IMR-90 (cell line): ENCODE measurements around the gene GLIPR1. TPM values are rescaled to one million over a fixed set of nuclear protein-coding genes. Genes with fewer than 3 reads are reported as not detected.
"Not testable (repeated sequence)": the region's sequence is repeated elsewhere in the genome, so short reads cannot be mapped to it uniquely, and the experiment has no call there.

Source experiments
- ATAC-seq: fragments of 200-7000 bp; cut with Tn5 transposase; 2 replicates; pipeline ENCODE4 v1.9.1; 2020; ENCODE audit warnings: low read depth, mild to moderate bottlenecking, moderate library complexity
- BruUV-seq: library from RNA; stranded (reverse); fragments of 400-500 nt; replicated peaks from 2 replicates; lab custom pipeline; 2021; lab: Mats Ljungman, UMichigan
- CTCF ChIA-PET: fragments of 300-600 bp; formaldehyde crosslinking; extraction: SDS; loops from one replicate; lab custom pipeline; 2021; ENCODE audit warnings: antibody characterized with exemption; lab: Yijun Ruan, JAX
- POLR2A ChIA-PET: fragments of 300-600 bp; sonication (Branson Sonifier 250); formaldehyde crosslinking; loops from one replicate; lab custom pipeline; 2022; ENCODE audit warnings: antibody characterized with exemption; ENCODE audit not compliant: unreplicated experiment; lab: Charles Lee
- DNase-seq: peaks from one replicate; pipeline ENCODE4 v3.0.0; 2013
- H2AFZ ChIP-seq: replicated peaks from 2 replicates; pipeline ENCODE3; 2013; ENCODE audit warnings: low read length, mild to moderate bottlenecking; ENCODE audit not compliant: poor library complexity
- H2AK5ac ChIP-seq: 2 replicates; pipeline ENCODE4 v1.6.1; 2013; ENCODE audit warnings: low read depth, low read length, inconsistent platforms
- H2AK9ac ChIP-seq: replicated peaks from 2 replicates; pipeline ENCODE3; 2013; ENCODE audit warnings: mild to moderate bottlenecking, low read depth, low read length, moderate library complexity; ENCODE audit not compliant: poor library complexity
- H2BK120ac ChIP-seq: 2 replicates; pipeline ENCODE4 v1.6.1; 2013; ENCODE audit warnings: low read depth, low read length, inconsistent platforms
- H2BK15ac ChIP-seq: 3 replicates; pipeline ENCODE4 v1.6.1; 2013; ENCODE audit warnings: low read depth, low read length, inconsistent platforms
- H2BK20ac ChIP-seq: 2 replicates; pipeline ENCODE4 v1.6.1; 2013; ENCODE audit warnings: low read depth, mild to moderate bottlenecking, inconsistent platforms, low read length, moderate library complexity
- H2BK5ac ChIP-seq: 2 replicates; pipeline ENCODE4 v1.6.1; 2013; ENCODE audit warnings: mild to moderate bottlenecking, low read depth, low read length, inconsistent platforms; ENCODE audit not compliant: poor library complexity, severe bottlenecking
- H3K14ac ChIP-seq: replicated peaks from 2 replicates; pipeline ENCODE4 v1.6.1; 2013; ENCODE audit warnings: low read depth, low read length, inconsistent platforms
- H3K18ac ChIP-seq: 2 replicates; pipeline ENCODE4 v1.6.1; 2013; ENCODE audit warnings: low read depth, low read length, control low read depth
- H3K23ac ChIP-seq: 2 replicates; pipeline ENCODE4 v1.6.1; 2013; ENCODE audit warnings: low read depth, low read length, inconsistent platforms
- H3K27ac ChIP-seq: 2 replicates; pipeline ENCODE4 v1.5.1; 2013; ENCODE audit warnings: mild to moderate bottlenecking, control low read depth, low read length; ENCODE audit not compliant: insufficient read depth
- H3K27me3 ChIP-seq: 2 replicates; pipeline ENCODE4 v1.6.1; 2013; ENCODE audit warnings: low read length; ENCODE audit not compliant: control insufficient read depth, insufficient read depth
- H3K36me3 ChIP-seq: 2 replicates; pipeline ENCODE4 v1.6.1; 2013; ENCODE audit warnings: low read length, mixed read lengths; ENCODE audit not compliant: control insufficient read depth, insufficient read depth
- H3K4ac ChIP-seq: 2 replicates; pipeline ENCODE4 v1.6.1; 2013; ENCODE audit warnings: low read depth, low read length, inconsistent platforms
- H3K4me1 ChIP-seq: 2 replicates; pipeline ENCODE4 v1.6.1; 2013; ENCODE audit warnings: low read length, mixed read lengths; ENCODE audit not compliant: control insufficient read depth, insufficient read depth
- H3K4me2 ChIP-seq: 2 replicates; pipeline ENCODE4 v1.6.1; 2013; ENCODE audit warnings: low read depth, mild to moderate bottlenecking, control low read depth, low read length, moderate library complexity
- H3K4me3 ChIP-seq: 2 replicates; pipeline ENCODE4 v1.5.1; 2013; ENCODE audit warnings: low read depth, mild to moderate bottlenecking, control low read depth, low read length, moderate library complexity; ENCODE audit not compliant: insufficient read depth
- H3K56ac ChIP-seq: 2 replicates; pipeline ENCODE4 v1.6.1; 2013; ENCODE audit warnings: low read length, inconsistent platforms; ENCODE audit not compliant: insufficient read depth; ENCODE audit errors: extremely low read depth
- H3K79me1 ChIP-seq, 2 experiments: 2 replicates each; pipeline ENCODE4 v1.6.1; 2013; ENCODE audit warnings: low read length in 2 of 2, inconsistent platforms in 1 of 2, low read depth in 1 of 2
- H3K9ac ChIP-seq: 2 replicates; pipeline ENCODE4 v1.6.1; 2013; ENCODE audit warnings: low read depth, low read length, control low read depth
- H3K9me1 ChIP-seq: 2 replicates; pipeline ENCODE4 v1.6.1; 2013; ENCODE audit warnings: low read length, inconsistent platforms; ENCODE audit not compliant: insufficient read depth
- H3K9me3 ChIP-seq: 2 replicates; pipeline ENCODE4 v1.6.1; 2013; ENCODE audit warnings: low read length; ENCODE audit not compliant: control insufficient read depth, insufficient read depth
- H4K20me1 ChIP-seq: 2 replicates; pipeline ENCODE4 v1.6.1; 2013; ENCODE audit warnings: low read length, inconsistent platforms; ENCODE audit not compliant: insufficient read depth
- H4K5ac ChIP-seq: 2 replicates; pipeline ENCODE4 v1.6.1; 2013; ENCODE audit warnings: mild to moderate bottlenecking, low read depth, low read length, control low read depth
- H4K8ac ChIP-seq, 2 experiments: 2 replicates each; pipeline ENCODE4 v1.6.1; 2013; ENCODE audit warnings: low read depth in 2 of 2, low read length in 2 of 2, control low read depth in 1 of 2, inconsistent platforms in 1 of 2
- H4K91ac ChIP-seq: 2 replicates; pipeline ENCODE4 v1.6.1; 2013; ENCODE audit warnings: low read depth, low read length, inconsistent platforms; ENCODE audit not compliant: insufficient read depth
- NFE2L2 ChIP-seq: fragments of 150-350 bp; IDR thresholded peaks from 2 replicates; pipeline ENCODE4 v1.6.1; 2016; ENCODE audit warnings: low read depth, mild to moderate bottlenecking, low read length
- WGBS, 2 experiments: methylation state at CpG; one replicate each; pipeline versions ENCODE4 v1.1.5 to v1.1.7; 2013; ENCODE audit warnings: missing lambda C conversion rate in 2 of 2; ENCODE audit not compliant: insufficient read length in 1 of 2; ENCODE audit errors: extremely low coverage in 2 of 2; 5-methylcytosine and 5-hydroxymethylcytosine counted together
- dilution Hi-C: fragments of 300-500 bp; cut with HindIII; formaldehyde crosslinking; loops from one replicate; pipeline ENCODE4 v1.14.3; 2018; ENCODE audit warnings: low sequenced_read_pairs; ENCODE audit not compliant: unreplicated experiment
- in situ Hi-C: fragments of 300-500 bp; cut with MboI; formaldehyde crosslinking; loops from 3 replicates; pipeline ENCODE4 v1.14.3; 2019; ENCODE audit warnings: low sequenced_read_pairs, inconsistent platforms, mixed read lengths
- intact Hi-C: fragments of 100-400 bp; cut with micrococcal nuclease; formaldehyde crosslinking; loops from 2 replicates; pipeline ENCODE4 v1.10.0; 2022
- polyA plus RNA-seq, 3 experiments: library from polyadenylated mRNA; depleted of rRNA; stranded (reverse); fragments of >200 nt; gene quantifications; 2 replicates each; pipeline ENCODE4 v1.2.3, GENCODE V29; 2012; ENCODE audit warnings: low replicate concordance in 1 of 3
- total RNA-seq: library from RNA; depleted of rRNA; stranded (reverse); fragments of >200 nt; gene quantifications from 2 replicates; pipeline ENCODE4 v1.2.3, GENCODE V29; 2012
- TF ChIP-seq, protein P1 (sequence below): fragments of 150-350 bp; IDR thresholded peaks from 2 replicates; pipeline ENCODE4 v1.6.1; 2016; ENCODE audit warnings: low read depth, mild to moderate bottlenecking, low read length, moderate library complexity, borderline replicate concordance

GLIPR1 gene
- total and polyA plus RNA-seq, 2 of the 4 experiments (the other 2 are of a cell fraction) = 268 to 327 TPM

DNA sequence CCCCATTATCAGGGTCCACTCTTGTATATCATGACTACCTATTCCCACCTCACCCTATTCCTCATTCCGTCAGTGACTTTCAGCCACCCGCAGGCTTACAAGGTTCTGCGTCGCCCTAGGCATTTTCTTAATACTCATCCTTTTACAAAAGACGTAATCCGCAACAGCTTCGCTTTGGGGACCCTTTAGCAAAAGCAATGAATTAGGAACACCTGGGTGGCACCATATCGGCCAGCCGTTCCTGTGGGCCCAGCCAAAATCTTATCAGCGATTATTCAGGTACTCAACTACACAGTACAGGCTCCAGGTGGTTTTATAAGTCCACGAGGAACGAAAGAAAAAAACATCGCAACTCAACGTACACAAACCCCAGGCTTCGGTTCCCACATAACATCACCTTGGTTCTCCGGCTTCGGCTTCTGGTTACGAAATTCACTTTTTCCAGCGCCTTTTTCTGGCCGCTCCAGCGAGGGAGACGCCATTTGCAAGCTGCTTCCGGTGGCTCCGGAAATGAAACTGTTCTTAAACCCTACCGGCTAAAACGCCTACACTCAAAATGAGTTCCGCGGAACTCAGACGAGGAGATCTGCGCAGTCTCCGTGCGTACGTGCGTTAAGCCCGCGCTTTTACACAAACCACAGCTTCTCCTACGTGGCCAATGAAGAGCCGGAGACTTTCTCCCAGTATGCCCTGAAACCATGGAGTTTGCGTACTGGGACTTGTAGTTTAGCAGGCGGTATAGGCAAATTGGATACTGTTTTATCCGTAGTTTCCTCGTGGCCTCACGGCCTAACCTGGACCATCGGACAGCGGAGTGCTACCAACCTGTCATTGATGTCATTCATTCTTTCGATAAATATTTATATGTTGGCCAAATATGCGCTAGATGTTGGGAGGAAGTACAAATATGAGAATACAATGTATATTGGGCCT is 30.8 kb downstream of the GLIPR1 start, which contains the start of gene KRR1 (continued):
- TF ChIP-seq, protein P1, sequence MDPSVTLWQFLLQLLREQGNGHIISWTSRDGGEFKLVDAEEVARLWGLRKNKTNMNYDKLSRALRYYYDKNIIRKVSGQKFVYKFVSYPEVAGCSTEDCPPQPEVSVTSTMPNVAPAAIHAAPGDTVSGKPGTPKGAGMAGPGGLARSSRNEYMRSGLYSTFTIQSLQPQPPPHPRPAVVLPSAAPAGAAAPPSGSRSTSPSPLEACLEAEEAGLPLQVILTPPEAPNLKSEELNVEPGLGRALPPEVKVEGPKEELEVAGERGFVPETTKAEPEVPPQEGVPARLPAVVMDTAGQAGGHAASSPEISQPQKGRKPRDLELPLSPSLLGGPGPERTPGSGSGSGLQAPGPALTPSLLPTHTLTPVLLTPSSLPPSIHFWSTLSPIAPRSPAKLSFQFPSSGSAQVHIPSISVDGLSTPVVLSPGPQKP = no peak
- TF ChIP-seq NFE2L2 = peak; percentile 9; the same call in 1 of the 2 replicates

DNA sequence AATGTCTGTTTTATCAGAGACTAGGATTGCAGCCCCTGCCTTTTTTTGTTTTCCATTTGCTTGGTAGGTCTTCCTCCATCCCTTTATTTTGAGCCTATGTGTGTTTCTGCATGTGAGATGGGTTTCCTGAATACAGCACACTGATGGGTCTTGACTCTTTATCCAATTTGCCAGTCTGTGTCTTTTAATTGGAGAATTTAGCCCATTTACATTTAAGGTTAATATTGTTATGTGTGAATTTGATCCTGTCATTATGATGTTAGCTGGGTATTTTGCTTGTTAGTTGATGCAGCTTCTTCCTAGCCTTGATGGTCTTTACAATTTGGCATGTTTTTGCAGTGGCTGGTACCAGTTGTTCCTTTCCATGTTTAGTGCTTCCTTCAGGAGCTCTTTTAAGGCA is 40.7 kb downstream of the GLIPR1 start:
- H4K20me1 ChIP-seq, H3K18ac ChIP-seq, H2BK5ac ChIP-seq, BruUV-seq, DNase-seq, intact Hi-C loops, H4K91ac ChIP-seq, H3K27me3 ChIP-seq, H3K4me3 ChIP-seq, H2BK20ac ChIP-seq, H3K79me1 ChIP-seq, dilution Hi-C loops, H3K9ac ChIP-seq, H3K9me3 ChIP-seq, H2AK5ac ChIP-seq, H2AFZ ChIP-seq, H3K4me1 ChIP-seq, H4K5ac ChIP-seq, CTCF ChIA-PET, H3K4ac ChIP-seq, H3K14ac ChIP-seq, H2BK120ac ChIP-seq, H3K23ac ChIP-seq, POLR2A ChIA-PET, H3K9me1 ChIP-seq, ATAC-seq, H3K27ac ChIP-seq, H3K56ac ChIP-seq, H2AK9ac ChIP-seq, H3K4me2 ChIP-seq, H3K36me3 ChIP-seq, H4K8ac ChIP-seq, H2BK15ac ChIP-seq: not testable (repeated sequence)
- in situ Hi-C loops = loop anchor here (10.0 kb wide), 1 partner anchor 824 kb away; the partner anchor contains the start of gene BBS10

DNA sequence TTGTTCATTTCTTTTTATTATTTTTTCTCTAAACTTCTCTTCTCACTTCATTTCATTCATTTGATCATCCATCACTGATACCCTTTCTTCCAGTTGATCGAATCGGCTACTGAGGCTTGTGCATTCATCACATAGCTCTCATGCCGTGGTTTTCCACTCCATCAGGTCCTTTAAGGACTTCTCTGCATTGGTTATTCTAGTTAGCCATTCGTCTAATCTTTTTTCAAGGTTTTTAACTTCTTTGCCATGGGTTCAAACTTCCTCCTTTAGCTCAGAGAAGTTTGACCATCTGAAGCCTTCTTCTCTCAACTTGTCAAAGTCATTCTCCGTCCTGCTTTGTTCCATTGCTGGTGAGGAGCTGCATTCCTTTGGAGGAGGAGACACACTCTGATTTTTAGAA is 41.6 kb downstream of the GLIPR1 start:
- H2AFZ ChIP-seq, intact Hi-C loops, H3K4me2 ChIP-seq, H2BK15ac ChIP-seq, BruUV-seq, H3K27me3 ChIP-seq, H2BK5ac ChIP-seq, H2BK120ac ChIP-seq, H3K4me1 ChIP-seq, H3K18ac ChIP-seq, H2BK20ac ChIP-seq, H3K56ac ChIP-seq, H3K4me3 ChIP-seq, H3K9me1 ChIP-seq, H4K5ac ChIP-seq, H2AK5ac ChIP-seq, H3K4ac ChIP-seq, DNase-seq, H4K20me1 ChIP-seq, POLR2A ChIA-PET, H2AK9ac ChIP-seq, H3K36me3 ChIP-seq, H3K14ac ChIP-seq, H3K27ac ChIP-seq, dilution Hi-C loops, H3K23ac ChIP-seq, H3K9ac ChIP-seq, ATAC-seq, H4K91ac ChIP-seq, H3K79me1 ChIP-seq, H4K8ac ChIP-seq, CTCF ChIA-PET, H3K9me3 ChIP-seq: not testable (repeated sequence)
- in situ Hi-C loops = loop anchor here (10.0 kb wide), 1 partner anchor 823 kb away; the partner anchor contains the start of gene BBS10
- no CpG with 5 or more reads among the region's 5 CpGs for whole genome bisulfite sequencing, 2 experiments
